AG08395 (cell line): ENCODE results near the gene HEXIM1.

Source experiments
- DNase-seq: peaks from one replicate; pipeline ENCODE4 v3.0.0; 2012; ENCODE audit warnings: mixed read lengths, low spot score

Gene HEXIM1

DNA sequence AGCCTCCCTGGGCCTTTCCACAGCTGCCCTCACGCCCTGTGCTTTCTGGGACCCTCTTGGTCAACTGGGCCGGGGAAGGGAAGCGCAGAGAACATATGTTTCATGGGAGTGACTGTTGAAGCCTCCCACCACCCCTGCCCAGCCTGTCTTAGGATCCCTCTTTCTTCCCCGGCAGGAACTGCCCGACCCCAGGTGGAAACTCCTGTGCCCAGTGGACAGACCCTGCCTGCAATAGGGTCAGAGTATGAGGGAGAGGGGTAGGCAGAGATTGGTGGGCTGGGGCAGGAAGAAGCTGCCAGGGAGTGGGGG is 23.9 kb downstream of the HEXIM1 start:
- DNase-seq = no peak

DNA sequence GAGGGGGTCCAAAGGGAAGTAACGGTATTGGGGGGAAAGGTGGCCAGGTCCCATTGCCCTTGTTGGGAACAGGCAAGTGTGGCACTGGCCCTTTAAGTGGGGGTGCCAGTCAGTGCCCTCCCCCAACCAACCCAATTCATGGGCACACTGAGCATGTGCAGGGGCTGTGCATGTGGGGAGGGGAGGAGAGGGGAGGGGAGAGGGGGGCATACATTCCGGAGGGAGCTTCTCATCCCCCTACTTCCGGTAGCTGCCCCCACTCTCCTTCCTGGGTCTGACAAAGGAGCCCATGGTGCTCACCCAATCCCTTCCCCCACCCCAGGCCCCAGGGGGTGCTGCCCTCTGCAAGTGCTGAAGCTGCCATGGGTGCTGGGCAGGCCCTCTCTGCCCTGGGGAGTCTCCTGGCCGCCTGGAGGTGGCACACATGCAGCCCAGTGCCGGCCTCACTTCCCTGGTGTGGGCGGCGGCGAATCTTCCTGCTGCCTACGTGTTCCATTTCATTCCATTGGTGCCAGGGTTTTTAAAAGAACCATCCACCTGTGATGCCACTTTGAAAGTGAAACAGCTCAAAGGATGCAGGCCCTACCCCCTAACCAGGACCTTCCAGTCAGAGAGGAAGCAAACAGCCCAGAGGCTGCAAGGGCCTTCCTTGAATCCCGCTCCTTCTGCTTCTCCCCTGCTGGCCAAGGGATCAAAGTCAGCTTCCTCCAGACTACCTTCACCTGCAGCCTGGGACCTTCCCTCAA is 24.4 kb downstream of the HEXIM1 start:
- DNase-seq = peak; percentile 85

DNA sequence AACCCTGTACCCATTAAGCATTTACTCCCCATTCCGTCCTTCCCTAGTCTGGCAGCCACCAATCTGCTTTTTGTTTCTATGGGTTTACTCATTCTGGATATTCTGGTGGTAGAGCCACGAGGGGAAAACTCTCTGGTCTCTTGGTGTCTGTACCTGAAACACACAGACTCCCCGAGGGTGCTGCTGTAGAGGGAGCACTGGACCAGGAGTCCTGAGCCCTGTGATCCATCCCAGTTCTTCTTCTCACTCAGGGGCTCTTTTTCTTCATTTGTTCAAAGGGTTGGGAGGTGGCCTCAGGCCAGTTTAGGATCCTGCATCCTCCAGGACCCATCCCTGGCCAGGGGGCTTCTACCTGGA is 27.5 kb downstream of the HEXIM1 start:
- DNase-seq = no peak

DNA sequence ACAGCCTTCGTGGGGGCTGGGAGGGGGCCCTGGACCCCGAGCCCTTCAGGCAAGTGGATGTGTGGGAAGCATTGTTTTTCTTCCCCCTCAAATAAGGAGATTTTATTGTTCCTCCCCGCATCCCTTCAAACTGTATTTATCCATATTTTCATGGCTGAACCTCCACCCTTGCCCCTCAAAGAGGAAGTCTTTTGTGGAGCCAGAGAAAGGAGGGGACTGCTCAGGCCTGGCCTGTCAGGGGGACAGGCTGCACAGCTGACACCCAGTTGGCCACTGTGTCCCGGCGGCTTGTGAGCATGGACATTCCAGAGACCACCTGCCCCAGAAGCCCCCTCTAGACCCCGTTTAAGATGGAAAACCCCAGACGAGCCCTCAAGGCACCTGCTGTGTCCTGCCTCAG is 29.3 kb downstream of the HEXIM1 start:
- no peak for DNase-seq

DNA sequence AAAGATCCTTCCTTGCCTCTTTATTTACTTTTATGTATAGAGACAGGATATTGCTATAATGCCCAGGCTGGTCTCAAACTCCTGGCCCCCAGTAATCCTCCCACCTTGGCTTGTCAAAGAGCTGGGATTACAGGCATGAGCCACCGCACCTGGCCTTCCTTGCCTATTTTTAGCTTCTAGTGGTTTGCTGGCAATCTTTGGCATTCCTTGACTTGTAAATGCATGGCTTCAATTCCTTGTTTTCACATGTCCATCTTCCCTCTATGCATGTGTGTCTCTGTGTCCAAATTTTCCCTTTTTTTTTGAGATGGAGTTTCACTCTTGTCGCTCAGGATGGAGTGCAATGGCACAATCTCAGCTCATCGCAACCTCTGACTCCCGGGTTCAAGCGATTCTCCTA is 35.9 kb downstream of the HEXIM1 start:
- DNase-seq = no peak

DNA sequence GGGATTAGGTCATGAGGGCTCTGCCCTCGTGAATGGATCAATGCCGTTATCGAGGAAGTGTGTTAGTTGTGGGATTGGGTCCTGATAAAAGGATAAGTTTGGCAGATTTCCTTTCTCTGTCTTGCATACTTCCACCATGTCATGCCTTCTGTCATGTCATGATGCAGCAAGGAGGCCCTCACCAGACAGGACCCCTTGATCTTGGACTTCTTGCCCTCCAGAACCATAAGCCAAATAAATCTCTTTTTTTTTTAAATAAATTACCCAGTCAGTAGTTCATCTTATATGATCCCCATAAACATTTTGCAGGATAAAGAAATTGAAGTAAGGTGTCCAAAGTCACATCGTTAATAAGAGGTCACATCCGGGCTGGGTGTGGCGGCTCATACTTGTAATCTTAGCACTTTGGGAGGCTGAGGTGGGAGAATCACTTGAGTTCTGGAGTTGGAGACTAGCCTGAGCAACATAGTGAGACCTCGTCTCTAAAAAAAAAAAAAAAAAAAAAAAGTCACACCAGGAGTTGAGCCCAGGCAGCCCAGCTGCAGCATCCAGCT is 38.6 kb downstream of the HEXIM1 start:
- DNase-seq = no peak

DNA sequence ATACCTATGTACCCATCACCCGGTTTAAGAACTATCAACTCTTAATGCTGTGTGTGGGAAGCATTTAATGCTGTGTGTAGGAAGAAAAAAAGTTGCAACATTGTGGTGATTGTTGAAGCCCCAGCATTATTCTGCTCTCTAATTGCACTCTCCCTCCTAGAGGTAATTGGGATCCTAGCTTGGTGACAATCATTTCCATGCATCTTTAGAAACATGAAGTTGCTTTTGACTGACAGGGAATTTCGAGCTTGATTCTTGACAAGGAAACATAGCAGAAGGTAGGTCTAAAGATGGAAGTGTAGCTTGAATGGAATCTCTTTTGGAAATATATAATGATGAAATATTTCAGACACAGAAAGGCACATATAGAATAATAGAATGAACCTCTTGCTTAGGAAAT is 40.7 kb downstream of the HEXIM1 start:
- DNase-seq = no peak

DNA sequence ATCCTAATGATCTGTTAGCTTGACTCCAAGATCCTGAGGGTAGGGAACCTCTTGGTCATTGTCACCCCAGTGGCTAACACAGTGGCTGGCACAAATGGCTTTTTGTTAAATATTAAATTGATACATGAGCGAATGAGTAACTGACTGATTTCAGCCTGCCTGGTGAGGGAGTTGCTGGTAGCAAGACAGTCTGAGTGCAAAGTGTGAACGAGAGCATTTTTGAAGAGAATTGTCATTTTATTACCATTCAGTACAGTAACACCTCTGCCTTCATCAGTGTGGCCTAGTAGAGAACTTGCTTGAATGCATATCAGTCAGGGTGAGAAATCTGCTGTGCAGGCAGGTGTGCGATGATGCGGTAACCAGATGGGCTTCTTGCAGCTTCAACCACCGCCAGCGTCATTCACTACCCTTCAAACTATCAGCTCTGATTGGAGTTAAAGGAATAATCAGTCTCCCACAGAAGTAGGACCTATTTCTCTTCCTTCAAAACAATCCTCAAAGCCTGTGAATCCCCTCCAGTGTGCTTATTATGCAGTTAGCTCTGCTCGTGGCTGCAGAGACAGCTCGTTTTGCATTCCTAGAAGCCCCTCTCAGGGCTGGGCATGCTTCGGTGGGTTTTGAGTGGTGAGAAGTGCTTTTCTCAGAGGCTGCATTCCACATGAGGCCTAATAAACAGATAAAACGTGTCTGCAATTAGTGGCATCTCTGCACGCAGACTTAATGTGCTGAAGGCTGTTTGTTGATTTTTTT is 42.4 kb downstream of the HEXIM1 start:
- no peak for DNase-seq

DNA sequence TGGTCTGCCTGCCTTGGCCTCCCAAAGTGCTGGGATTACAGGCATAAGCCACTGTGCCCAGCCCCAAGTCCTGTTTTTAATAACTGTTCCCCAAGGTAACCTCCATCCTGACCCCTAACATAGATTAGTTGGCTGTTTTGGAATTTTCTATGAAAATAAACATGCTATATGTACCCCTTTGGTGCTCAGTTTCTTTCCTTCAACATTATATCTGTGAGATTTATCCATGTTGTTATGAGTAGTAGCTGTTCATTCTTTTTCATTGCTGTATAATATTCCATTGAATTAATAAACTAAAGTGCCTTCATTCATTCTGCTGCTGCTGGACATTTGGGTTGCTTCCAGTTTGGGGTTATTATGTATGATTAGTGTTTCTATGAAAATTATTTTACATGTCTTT is 47.1 kb downstream of the HEXIM1 start:
- no peak for DNase-seq

DNA sequence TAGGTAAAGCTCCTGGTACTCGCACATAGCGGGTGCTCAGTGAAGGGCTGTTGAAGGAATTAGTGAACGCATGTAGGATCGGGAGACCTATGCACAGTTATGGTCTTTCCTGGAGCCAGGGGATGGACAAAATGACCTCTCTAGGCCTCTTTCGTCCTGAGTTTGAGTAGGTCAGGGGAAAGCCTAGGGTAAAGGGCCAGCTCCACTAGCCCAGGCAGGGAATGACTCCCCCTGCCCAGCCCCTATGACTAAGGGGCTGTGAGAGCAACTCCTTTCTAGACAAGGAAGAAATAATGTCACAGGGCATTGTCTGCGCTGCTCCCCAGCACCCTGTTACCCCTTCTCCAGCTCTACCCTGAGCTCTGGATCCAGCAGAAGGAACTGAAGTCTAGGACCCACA is 48.8 kb downstream of the HEXIM1 start:
- no peak for DNase-seq

DNA sequence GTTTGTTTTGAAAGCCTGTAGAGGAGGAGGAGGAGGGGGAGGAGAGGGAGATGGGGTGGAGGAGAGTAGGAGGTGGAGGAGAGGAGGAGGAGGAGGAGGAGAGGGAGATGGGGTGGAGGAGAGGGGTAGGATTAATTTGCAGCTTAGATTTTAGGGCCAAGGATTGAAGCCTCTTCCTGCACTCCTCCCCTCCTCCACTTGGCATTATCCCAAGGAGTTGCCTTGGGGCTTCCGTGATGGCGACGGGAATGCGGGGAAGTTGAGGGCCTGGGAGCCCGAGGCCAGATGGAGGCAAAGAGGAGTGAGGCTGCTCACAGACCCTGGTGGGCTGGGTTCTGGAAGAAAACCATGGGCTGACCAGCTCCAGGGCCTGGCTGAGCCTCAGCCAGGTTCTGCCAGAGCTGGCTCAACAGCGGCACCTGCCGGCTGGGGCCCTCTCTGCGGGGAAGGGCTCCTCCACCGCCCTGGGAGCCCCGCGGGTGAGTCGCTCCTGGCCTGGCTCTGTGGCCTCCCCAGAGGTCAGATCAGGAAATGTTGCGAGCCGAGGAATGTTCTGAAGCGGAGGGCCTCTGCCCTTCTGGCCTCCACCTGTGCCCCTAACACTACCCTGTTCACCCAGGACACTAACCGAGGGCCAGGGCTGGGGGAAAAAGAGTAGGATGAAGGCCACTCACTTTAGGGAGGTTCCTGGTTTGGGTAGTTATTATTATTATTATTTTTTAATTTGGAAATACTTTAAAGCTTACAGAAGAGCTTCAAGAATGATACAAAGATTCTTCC is 49.5 kb downstream of the HEXIM1 start:
- peak; percentile 93 for DNase-seq

DNA sequence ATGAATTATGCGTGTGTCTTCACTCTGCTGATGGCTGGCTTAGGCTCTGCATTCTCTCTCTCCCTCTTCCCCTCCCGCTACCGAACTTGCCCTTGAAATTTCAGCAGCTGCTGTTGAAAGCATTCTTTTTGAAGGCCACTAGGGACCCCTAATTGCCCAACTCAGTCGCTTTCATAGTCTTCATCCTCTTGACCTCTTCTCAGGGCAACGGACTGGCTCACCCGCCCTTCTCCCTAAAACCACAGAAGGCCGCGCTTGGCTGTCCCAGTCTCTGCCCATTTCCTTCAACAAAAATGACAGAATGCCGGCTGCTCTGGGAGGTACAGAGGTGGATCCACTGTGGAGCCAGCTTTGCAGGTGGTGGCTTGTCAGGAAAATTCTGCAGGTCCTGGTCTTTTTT is 52.4 kb downstream of the HEXIM1 start:
- DNase-seq = no peak

DNA sequence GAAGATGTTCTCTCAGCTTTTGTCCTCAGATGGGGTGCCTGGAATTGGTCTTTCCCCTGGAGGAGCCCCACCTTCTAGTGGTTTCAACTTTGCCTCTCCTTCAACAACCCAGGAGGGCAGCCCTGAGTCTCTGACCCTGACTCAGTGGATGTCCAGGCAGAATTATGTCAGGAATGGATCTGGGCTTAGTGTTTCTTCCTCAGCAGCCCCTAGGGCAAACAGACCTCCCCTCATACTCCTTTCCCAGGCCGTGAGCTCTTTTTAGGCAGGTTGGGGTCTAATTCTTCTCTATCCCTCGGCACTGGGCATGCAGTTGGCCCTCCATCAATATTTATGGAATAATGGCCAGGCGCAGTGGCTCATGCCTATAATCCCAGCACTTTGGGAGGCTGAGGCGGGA is 53.2 kb downstream of the HEXIM1 start:
- DNase-seq = no peak
